ACHN (cell line): Measurements from ENCODE around the gene CCNG2.

Experiments
- DNase-seq: peaks from one replicate; pipeline ENCODE4 v3.0.0-alpha.2; 2015
- in situ Hi-C: cut with HindIII; loops from 2 replicates; pipeline ENCODE4 v1.10.0; 2017; ENCODE audit warnings: low sequenced_read_pairs, low pct_ligation_motif_present, low pct_unique_long_range_greater_than_20kb

Gene CCNG2

GRCh38 chr4:77143091-77143490 lies 13.9 kb upstream of the CCNG2 start:
- in situ Hi-C loops = no loop called here
- no peak for DNase-seq

GRCh38 chr4:77145842-77146185 lies 11.2 kb upstream of the CCNG2 start:
- no peak for DNase-seq
- in situ Hi-C loops = no loop called here

GRCh38 chr4:77146186-77147078 lies 10.6 kb upstream of the CCNG2 start:
- in situ Hi-C loops = no loop called here
- no peak for DNase-seq

- DNase-seq = no peak
- in situ Hi-C loops = no loop called here
Observed at GRCh38 chr4:77147079-77147782, 9.8 kb upstream of the CCNG2 start.

DNA sequence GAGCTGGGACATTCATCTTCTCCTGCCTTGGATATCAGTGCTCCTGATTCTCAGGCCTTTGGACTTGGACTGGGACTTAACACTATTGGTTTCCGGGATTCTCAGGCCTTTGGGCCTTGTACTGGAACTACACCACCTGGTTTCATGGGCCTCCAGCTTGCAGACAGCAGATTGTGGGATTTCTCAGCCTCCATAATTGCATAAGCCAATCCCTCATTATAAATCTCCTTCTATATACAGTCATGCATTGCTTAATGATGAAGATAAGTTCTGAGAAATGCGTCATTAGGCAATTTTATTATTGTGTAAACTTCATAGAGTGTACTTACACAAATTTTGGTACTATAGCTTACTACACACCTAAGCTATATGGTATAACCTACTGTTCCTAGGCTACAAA lies 8.9 kb upstream of the CCNG2 start:
- no peak for DNase-seq

DNA sequence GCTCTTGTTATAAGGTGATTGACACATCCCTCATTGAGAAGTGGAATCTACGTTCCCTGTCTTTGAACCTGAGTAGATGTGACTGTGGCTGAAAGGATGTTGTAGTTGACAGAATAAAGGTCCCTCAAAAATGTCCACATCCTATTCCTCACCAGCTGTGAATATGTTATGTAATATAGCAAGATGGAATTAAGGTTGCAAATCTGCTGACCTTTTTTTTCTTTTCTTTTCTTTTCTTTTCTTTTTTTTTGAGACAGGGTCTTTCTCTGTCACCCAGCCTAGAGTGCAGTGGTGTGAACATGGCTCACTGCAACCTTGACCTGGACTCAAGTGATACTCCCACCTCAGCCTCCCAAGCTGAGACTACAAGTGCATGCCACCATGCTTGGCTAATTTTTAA lies 7.2 kb upstream of the CCNG2 start:
- in situ Hi-C loops = no loop called here

More for the DNA sequence above, 8.9 kb upstream of the CCNG2 start:
- in situ Hi-C loops = no loop called here

GRCh38 chr4:77151241-77151640 lies 5.8 kb upstream of the CCNG2 start:
- no peak for DNase-seq
- in situ Hi-C loops = no loop called here

More for the DNA sequence above, 7.2 kb upstream of the CCNG2 start:
- no peak for DNase-seq

- in situ Hi-C loops = no loop called here
Observed at GRCh38 chr4:77152421-77152820, 4.6 kb upstream of the CCNG2 start.

DNA sequence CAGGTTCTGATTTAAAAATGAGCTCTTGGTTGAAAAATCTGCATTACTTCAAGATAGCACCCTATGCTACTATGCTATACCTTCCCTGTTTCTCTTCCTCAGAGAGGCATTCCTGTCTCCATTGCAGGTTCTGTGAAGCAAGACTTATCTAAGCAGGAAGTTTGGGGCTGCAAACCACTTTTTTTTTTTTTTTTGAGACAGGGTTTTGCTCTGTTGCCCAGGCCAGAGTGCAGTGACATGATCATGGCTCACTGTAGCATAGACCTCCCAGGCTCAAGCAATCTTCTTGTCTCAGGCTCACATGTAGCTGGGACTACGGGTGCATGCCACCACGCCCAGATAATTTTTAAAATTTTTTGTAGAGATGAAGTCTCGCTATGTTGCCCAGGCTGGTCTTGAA lies 4.0 kb upstream of the CCNG2 start:
- in situ Hi-C loops = no loop called here
- DNase-seq = no peak

More at GRCh38 chr4:77152421-77152820, 4.6 kb upstream of the CCNG2 start:
- DNase-seq = no peak

- in situ Hi-C loops = no loop called here
- no peak for DNase-seq
Observed at GRCh38 chr4:77154065-77154464, 2.9 kb upstream of the CCNG2 start.

DNA sequence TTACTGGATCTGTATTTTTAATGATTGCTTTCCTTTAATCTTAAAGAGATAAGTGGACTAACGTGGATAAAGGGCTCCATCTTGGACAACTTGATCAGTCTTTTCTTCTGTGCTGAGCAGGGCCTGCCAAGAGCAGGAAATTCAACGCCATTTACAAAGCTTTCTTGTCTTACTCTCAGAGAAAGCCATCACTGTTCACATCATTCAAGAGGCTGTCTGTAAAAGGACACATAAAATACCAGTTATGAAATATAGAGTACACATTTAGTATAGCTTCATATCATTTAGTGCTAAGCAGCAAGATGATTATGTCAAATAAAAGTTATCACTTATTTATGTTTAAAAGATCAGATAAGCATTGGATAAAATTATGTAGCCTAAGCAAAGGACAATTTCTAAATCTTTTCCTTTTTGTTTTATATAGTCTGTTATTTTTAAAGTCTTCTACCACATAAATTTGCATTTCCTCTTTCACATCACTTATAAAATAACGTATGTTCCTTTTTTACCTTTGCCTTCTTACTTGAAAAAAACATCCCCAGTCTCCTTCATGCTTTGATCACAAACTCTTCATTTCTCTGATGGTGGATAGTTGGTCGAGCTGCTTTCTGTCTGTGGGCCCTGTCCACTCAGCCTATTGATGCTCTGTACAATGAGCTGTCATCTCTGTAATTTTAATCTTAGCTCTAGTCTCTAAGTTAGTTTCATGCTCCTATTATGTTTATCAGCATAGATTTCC lies 2.1 kb upstream of the CCNG2 start:
- DNase-seq = no peak
- in situ Hi-C loops = no loop called here

DNA sequence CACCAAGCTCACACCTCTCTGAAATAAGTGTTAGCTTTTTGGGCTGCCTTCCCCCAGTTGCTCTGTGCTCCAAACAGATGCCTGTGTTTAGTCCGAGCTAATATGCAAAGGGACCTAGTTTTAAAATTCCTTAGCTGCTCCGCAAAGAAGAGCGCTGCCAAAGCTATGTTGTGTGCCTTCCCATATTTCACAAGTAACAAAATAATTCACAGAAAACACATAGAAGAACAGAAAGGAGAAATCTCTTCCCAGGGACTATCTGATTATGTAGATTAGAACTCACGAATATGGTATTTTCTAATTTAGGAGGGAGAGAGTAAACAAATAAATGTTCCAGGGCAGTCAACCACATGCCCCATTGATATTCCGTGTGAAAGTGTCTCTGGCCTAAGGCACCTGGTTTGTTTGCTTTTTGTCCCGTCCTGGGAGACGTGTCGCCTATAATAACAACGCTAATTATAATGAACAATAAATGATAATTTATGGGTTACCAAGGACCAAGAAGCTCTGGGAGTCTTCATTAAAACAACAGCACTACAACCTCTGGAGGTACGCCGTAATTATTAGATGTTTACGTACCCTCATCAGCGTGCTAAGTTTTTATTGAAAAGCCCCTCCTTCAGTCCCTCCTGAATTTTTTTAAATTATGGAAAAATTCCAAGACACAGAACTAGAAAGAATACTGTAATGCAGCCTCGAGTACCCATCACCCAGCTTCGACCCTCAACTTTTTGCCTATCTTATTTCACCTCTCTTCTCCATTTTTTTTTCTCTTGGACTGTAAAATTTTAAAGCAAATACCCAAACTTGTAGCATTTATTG lies 1.2 kb upstream of the CCNG2 start:
- no peak for DNase-seq
- in situ Hi-C loops = no loop called here

DNA sequence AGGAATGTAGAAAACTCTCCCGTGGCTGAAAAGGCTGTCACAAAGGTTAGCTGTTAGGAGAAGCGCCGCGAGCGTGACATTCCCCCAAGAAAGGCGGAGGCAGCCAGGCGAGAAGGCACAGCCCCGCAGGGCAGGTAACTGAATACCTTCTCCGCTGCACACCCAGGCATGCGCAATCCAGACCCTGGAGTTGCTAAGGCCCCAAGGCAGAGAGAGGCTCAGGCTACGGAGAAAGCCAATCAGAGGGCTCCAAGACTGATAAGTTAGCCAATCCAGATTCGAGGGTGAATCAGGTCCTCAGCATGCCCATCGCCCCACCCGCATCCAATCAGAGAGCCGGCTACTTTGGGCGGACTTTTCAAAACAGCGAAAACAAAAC lies 485 bp upstream of the CCNG2 start:
- DNase-seq = peak; percentile 97
- in situ Hi-C loops = no loop called here

DNA sequence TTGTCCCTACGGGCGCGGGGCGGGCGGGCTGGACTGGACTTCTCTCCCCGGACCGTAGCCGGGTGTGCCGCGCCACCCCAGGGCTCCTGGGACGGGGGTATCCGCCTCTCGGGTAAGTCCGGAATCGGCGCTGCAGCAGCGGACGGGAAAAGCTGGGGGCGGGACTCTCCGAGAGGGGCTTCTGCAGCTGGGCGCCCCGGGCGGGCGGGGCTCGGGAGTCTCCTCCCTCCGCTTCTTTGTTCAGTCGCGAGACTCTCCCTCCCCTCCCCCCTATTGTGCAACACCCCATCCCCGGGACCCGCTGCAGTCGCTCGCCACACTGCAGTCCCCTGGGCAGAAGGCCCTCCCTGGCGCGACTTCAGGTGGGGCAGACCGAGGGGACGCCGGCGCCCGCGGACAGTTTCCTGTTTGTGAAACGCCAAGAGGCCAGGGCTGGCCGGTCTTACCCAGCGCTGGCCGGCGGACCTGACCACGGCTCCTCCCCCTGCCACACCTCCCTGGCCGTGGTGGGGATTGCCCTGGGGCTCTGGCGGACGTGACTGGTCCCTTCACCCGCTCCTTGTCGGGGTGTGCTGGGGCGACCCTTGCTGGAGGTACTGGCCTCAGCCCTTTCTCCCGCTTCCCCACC lies 966 bp downstream of the CCNG2 start:
- in situ Hi-C loops = no loop called here
- DNase-seq = peak; percentile 79

GRCh38 chr4:77158487-77158861 lies 1.5 kb downstream of the CCNG2 start:
- no peak for DNase-seq
- in situ Hi-C loops = no loop called here

DNA sequence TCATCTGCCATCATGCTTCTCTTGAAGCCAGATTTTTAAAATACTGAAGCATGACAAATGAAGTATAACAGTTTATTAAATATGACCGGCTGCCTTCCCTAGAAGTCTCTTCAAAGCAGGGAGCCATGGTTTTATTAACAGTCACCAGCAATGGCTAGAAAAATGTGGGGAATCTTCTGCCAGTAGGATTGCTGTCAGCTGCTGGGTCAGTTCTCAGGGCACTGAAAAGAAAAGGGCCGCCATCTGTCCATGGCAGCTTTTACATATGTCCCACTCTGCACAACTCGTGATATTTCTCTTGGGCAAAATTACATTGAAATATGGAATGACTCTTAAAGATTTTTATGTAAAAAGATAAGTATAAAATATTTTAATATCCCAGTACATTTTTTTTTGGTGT lies 2.8 kb downstream of the CCNG2 start:
- DNase-seq = no peak
- in situ Hi-C loops = no loop called here

DNA sequence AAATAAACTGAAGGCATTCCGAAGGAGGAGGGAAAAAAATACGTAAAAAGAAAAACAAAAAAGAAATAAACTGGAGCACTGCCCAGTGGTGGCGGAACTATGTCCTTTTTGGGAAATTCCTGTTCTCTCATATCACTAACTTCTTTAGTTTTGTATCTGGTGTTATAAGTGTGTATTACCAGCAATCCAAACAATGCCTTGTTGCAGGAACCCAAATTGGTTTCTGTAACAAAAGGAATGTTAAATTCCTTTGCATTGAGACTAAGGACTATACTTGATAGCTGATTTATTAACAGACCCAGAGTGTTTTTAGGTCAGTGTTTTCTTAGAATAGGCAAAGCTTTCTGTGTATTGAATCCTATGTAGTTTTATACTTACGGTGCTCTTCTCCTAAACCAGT lies 6.6 kb downstream of the CCNG2 start:
- in situ Hi-C loops = no loop called here
- peak; percentile 8 for DNase-seq

GRCh38 chr4:77167173-77167572 lies 10.2 kb downstream of the CCNG2 start:
- DNase-seq = no peak
- in situ Hi-C loops = no loop called here
